Stimulated activated CD4-positive, alpha-beta T cell treated with anti-CD3 and anti-CD28 coated beads, Interleukin-15, amount 100 ng/mL, for 1 hour (primary cell): ENCODE results near the gene TSPAN2.

Source experiments
- DNase-seq, 2 donors: peaks; one replicate each; pipeline ENCODE4 v3.0.0-alpha.2; 2020; ENCODE audit warnings: low read depth in 1 of 2, low spot score in 1 of 2

TSPAN2 gene

DNA sequence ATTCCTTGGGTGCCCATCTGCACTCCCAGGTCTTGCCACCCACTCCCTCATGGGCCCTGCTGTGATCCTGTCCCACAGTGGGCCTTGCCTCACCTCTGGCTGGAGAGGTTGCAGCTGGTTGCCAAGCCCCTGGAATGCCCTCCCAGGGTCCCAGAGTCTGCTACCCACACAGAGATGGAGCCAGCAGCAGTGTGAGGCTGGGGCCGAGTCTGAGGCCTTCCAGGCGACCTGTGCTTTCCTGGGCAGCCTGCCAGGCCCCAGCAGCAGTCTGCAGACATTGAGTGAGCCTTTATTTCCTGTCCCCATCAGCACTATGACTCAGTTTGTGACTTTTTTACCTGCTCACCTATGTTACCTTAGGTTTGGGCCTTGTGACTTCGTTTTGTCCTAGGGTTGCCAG is 25.0 kb upstream of the TSPAN2 start:
- no peak for DNase-seq

- no peak for DNase-seq
Observed at GRCh38 chr1:115113766-115114165, 24.5 kb upstream of the TSPAN2 start.

DNA sequence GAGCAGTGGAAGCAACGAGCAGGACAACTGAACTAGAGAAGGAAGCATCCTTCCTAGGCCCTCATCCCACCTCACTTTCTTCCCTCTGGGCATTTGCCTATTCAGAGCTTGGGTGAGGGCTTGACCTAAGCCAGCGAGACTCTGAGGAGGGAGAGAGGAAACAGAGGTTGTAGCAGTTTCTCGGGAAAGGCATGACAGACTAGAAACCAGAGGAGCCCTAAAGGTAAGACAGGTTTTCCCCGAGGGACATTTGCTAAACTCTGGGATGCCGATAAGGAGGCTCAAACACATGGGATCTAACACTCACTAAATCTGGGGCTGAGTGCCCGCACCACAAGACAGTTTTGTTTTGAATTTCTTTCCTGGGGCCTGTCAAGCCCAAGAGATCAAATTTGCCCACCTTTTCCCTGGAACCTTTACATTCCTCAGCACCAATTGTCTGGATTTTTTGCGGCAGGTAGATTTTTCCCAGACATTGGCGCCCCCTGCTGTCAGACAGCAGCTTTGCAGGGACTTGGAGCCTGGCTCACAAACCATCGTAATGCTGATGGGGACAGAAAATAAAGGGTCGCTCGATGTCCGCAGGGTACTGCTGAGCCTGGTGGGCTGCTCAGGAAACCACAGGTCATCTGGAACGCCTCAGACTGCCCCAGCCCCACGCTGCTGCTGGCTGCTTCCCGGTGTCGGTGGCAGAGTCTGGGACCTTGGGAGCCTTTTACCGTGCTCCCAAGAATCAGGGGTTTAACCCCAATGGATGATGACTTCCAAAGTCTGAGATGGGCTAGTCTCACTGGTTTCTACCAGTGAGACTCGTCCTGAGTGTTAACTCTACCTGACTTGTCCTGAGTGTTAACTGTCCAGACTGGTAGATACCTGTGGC is 23.4 kb upstream of the TSPAN2 start:
- peak; percentile 28 to 30 for DNase-seq

- DNase-seq: no peak
Observed at GRCh38 chr1:115107516-115108260, 18.4 kb upstream of the TSPAN2 start.

DNA sequence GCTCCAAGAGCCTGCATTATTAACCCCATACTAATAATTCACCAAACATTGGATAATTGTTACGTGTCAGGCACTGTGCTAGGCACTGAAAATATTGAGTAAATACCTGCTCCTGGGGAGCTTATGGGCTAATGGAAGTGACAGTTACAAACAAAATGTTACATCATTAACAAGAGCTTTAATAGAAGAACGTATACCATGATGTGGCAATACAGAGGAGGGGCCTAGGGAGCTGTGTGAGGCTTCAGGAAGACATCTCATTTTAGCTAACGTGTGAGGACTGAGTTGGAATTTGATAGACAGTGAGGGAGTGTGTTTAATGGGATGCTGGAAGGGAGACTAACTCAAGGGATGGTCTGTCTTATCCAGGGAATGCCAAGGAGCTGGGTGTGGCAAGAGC is 16.5 kb upstream of the TSPAN2 start:
- DNase-seq: no peak

DNA sequence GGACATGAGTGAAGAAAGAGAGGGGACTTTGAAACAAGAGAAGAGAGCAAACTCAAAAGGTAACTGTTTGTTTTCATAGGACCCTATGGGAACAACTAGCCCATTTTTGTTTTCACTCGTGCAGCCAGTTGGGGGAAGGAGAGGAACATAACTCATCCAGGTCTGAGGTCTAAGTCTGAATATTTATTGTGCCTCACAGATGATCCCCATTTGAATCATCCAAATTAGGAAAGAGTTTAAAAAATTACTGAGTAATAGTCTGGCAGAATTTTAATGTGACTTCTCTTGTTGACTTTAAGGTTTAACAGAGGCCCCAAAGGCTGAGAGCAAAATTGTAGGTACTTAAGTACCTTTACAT is 10.4 kb upstream of the TSPAN2 start:
- DNase-seq: no peak

DNA sequence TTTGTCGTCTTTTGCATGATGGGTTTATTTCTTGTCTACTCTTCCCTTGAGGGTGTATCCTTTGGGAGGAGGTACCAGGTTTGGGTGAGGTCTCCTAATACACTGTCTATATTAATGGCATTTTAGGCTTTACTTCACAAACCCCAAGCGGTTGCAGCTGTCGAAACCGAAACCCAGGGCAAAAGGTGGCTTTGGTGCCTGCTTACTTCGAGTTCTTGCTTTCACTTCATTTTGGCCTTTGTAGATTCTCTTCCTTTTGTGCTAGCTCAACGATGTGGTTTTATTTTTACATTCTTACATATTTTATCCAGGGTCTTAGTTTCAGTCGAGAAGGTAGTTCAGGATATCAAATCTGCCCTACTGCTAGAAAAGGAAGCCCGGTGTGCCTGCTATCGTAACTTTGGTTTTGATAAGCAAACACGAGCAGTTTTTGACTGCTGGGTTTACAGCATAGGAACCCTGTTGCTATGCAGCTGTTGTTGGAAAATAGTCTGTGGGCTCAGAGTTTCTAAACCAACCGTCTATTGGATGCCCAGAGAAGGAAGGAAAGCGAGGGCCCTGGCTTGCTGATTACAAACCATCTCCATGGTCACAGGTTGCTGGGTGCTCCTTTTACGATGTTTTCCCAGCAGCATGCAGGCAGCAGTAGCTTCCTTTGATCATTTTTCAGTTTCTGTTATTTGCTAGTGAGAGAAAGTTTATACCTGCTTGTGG is 9.8 kb upstream of the TSPAN2 start:
- peak; percentile 27 to 50 for DNase-seq

DNA sequence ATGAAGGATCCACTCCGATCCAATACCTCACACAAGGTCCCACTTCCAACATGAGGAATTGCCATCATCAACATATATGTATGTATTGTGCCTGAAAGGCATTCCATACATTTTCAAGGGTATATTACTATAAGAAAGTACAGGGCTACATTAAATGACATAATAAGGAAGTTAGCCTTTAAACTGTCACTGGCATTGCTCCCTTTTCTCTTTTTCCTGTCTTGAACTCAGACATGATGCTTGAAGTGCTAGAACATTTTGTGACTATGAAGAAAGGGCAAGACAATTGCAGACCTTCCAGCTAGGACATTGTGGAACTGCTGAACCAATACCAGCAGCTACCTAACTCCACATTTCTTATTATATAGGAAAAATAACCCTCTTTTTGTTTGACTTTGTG is 2.9 kb upstream of the TSPAN2 start:
- no peak for DNase-seq

GRCh38 chr1:115091572-115091971 is 2.3 kb upstream of the TSPAN2 start:
- no peak for DNase-seq

GRCh38 chr1:115090956-115091355 is 1.7 kb upstream of the TSPAN2 start:
- DNase-seq: no peak

- no peak for DNase-seq
Observed at GRCh38 chr1:115090540-115090939, 1.2 kb upstream of the TSPAN2 start.

DNA sequence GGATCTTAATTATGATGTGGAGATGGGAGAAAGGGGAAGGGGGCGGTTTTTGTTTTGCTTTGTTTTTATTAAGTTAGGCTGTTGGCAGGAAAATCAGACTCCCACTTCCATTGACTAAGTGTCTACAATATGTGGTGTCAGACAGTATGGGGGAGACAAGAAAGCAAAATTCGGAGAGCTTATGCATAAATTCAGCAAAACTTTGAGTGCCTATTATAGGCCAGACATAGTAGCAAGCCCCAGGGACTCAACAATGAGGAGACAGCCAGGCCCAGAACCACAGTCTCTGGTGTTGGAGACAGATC is 835 bp upstream of the TSPAN2 start:
- no peak for DNase-seq

- no peak for DNase-seq
Observed at GRCh38 chr1:115088871-115089419, 358 bp downstream of the TSPAN2 start.

GRCh38 chr1:115088115-115088778 is 1.1 kb downstream of the TSPAN2 start:
- DNase-seq: no peak

- DNase-seq: no peak
Observed at GRCh38 chr1:115086176-115086830, 3.0 kb downstream of the TSPAN2 start.

GRCh38 chr1:115084902-115085511 is 4.3 kb downstream of the TSPAN2 start:
- no peak for DNase-seq

DNA sequence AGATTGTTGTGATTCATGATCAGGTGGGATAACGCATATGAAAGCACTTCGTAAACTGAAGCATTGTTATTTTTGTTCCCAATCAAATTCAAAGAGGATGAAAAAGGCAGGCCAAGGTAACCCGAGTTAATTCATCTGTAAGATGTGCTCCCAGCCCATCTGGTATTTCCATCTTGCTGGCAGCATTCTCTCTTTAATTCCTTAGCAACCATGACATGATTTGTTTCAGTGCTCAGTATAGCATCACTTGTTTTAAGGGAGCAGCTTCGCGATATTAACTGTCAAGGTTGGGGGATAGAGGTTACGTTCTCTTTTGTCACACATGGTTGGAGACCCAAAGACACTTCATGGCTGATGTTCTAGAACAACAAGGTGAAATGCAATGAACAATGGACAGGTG is 6.4 kb downstream of the TSPAN2 start:
- DNase-seq: no peak

- no peak for DNase-seq
Observed at GRCh38 chr1:115078708-115079107, 10.6 kb downstream of the TSPAN2 start.

DNA sequence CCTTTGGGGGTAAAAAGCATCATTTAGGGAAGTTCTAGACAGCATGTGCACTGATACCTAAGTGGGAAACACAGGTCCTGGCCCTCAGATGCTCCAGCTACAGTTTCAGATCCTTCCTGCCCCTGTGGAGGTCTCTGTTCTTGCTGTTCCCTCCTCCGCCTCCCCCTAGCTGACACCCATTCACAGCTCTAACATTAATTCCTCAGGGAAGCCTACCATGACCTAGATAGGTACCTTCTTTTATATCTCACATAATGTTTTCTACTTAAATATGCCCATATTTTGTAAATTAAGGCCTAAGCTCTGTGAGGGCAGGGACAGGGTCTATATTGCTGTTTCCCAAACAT is 11.3 kb downstream of the TSPAN2 start:
- DNase-seq: no peak

GRCh38 chr1:115077286-115077983 is 11.9 kb downstream of the TSPAN2 start:
- no peak for DNase-seq
